H1 (cell line): Measurements from ENCODE around the gene TJP2. TPM values are rescaled to one million over a fixed set of nuclear protein-coding genes. Genes with fewer than 3 reads are reported as not detected.

Experiments
- BCL11A ChIP-seq, 2 experiments: IDR thresholded peaks; one replicate each; pipeline ENCODE4 v1.6.1; 2011; ENCODE audit warnings: low read depth in 2 of 2, low read length in 2 of 2, mild to moderate bottlenecking in 2 of 2
- EZH2 ChIP-seq: fragments of 200-600 bp; sonication (generic); IDR thresholded peaks from 2 replicates; pipeline ENCODE4 v1.7.1; 2012; ENCODE audit warnings: low read depth, mild to moderate bottlenecking, moderate library complexity, low read length, inconsistent platforms; ENCODE audit not compliant: severe bottlenecking
- JUND ChIP-seq: IDR thresholded peaks from 2 replicates; pipeline ENCODE4 v1.6.1; 2011; ENCODE audit warnings: mild to moderate bottlenecking, improper control_type of control experiment, low read length
- NRF1 ChIP-seq: IDR thresholded peaks from 2 replicates; pipeline ENCODE4 v1.6.1; 2011; ENCODE audit warnings: mild to moderate bottlenecking, low read depth, low read length, improper control_type of control experiment
- SUZ12 ChIP-seq: fragments of 200-600 bp; sonication (generic); IDR thresholded peaks from 2 replicates; pipeline ENCODE4 v1.6.1; 2012; ENCODE audit warnings: mild to moderate bottlenecking, inconsistent platforms, low read length, moderate library complexity, mixed read lengths
- TAF1 ChIP-seq: IDR thresholded peaks from 2 replicates; pipeline ENCODE4 v1.6.1; 2011; ENCODE audit warnings: mild to moderate bottlenecking, low read depth, low read length
- TCF12 ChIP-seq: IDR thresholded peaks from 2 replicates; pipeline ENCODE4 v1.6.1; 2011; ENCODE audit warnings: low read depth, mild to moderate bottlenecking, low read length
- YY1 ChIP-seq: IDR thresholded peaks from 2 replicates; pipeline ENCODE4 v1.6.1; 2011; ENCODE audit warnings: low read depth, mild to moderate bottlenecking, low read length
- polyA plus RNA-seq, 7 experiments: library from polyadenylated mRNA; depleted of rRNA in 3 of 7; stranded (reverse) in 5 of 7; unstranded in 2 of 7; fragments of >200 nt in 5 of 7; fragments of 200-250 nt in 2 of 7; gene quantifications; 1 replicate in 5 of 7; 2 replicates in 1 of 7; 4 replicates in 1 of 7; pipeline versions ENCODE4 v1.2.1 to v1.2.3, GENCODE V29; 2011 to 2013; ENCODE audit warnings: missing spikeins in 2 of 7, mixed read lengths in 2 of 7
- total RNA-seq: library from RNA; stranded (reverse); fragmentation: NEBNext Ultra II Directional; extraction: Animal tissue kit (Norgen Biotek cat#: 25700); gene quantifications from 2 replicates; pipeline ENCODE4 v1.2.1, GENCODE V29; 2021

The TJP2 gene
- total and polyA plus RNA-seq, 2 of the 8 experiments (the other 6 are each of a cell fraction or from before 2014, with no cell fraction given), result 54.9 to 137 TPM

GRCh38 chr9:69322256-69322655, 148.2 kb downstream of the TJP2 start (continued):
- TF ChIP-seq EZH2 (no peak), YY1 (no peak), JUND (no peak), NRF1 (no peak), BCL11A (IDR thresholded peaks at IDR 0.05; ENCODE audit: low read depth in 2 of 2, low read length in 2 of 2) (no peak), TAF1 (no peak), TCF12 (no peak), SUZ12 (no peak)
